ENCODE results near the gene ARPP21.

The ARPP21 gene

GRCh38 chr3:35688826-35689225, 49.5 kb downstream of the ARPP21 start:
- Histone ChIP-seq H3K27me3 (ENCODE audit: low read depth, low read length) (no peaks in the 10 kb centered on the region), H3K36me3 (replicated peaks; ENCODE audit: low read depth, low read length) (no peaks in the 10 kb centered on the region), H3K9me3 (ENCODE audit: insufficient read depth, low read length) (no peaks in the 10 kb centered on the region), H4K20me1 (ENCODE audit: insufficient read depth, low read length) (no peaks in the 10 kb centered on the region), H3K4me2 (ENCODE audit: low read length) (no peak overlapping the region), H2AFZ (ENCODE audit: low read depth, low read length) (no peak overlapping the region), H3K9ac (ENCODE audit: low read length) (no peak overlapping the region), H3K4me1 (ENCODE audit: low read length) (no peaks in the 10 kb centered on the region; the same call in 1 of the 2 replicates), H3K4me3 (ENCODE audit: low read length) (no peak overlapping the region), H3K27ac (ENCODE audit: low read length) (no peak overlapping the region), H3K79me2 (ENCODE audit: low read length) (no peaks in the 10 kb centered on the region)
- TF ChIP-seq EZH2phosphoT487 (IDR thresholded peaks at IDR 0.05; ENCODE audit: low read depth) (no peak), CTCF (IDR thresholded peaks at IDR 0.05; ENCODE audit: low read depth, low read length) (no peak)

DNA sequence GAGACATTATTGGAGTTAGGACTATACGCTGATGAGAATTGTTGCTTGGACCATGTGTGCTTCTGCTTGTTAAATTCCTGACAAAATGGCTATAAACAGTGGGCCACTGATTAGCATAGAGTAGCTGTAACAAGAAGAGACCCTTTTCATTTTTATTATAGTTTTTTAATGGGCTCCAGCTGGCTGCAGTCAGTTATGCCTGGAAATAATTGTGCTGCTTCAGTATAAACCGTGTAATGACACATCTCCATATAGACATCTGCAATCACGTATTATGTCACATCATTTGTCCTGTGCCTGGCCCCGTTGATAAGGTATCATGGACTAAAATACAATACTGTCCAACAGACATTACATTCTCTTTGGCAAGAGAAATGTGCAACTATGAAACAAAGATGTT, 50.9 kb downstream of the ARPP21 start:
- Histone ChIP-seq H3K4me3 (ENCODE audit: low read length) (no peak overlapping the region), H3K36me3 (replicated peaks; ENCODE audit: low read depth, low read length) (no peaks in the 10 kb centered on the region), H3K27me3 (ENCODE audit: low read depth, low read length) (no peaks in the 10 kb centered on the region), H3K4me1 (ENCODE audit: low read length) (no peaks in the 10 kb centered on the region), H3K27ac (ENCODE audit: low read length) (no peak overlapping the region), H3K4me2 (ENCODE audit: low read length) (no peak overlapping the region), H3K9me3 (ENCODE audit: insufficient read depth, low read length) (no peaks in the 10 kb centered on the region), H3K79me2 (ENCODE audit: low read length) (no peaks in the 10 kb centered on the region), H2AFZ (ENCODE audit: low read depth, low read length) (no peak overlapping the region), H4K20me1 (ENCODE audit: insufficient read depth, low read length) (no peaks in the 10 kb centered on the region), H3K9ac (ENCODE audit: low read length) (no peak overlapping the region)
- no peak for TF ChIP-seq CTCF (IDR thresholded peaks at IDR 0.05; ENCODE audit: low read depth, low read length)
- no peak for TF ChIP-seq EZH2phosphoT487 (IDR thresholded peaks at IDR 0.05; ENCODE audit: low read depth)

GRCh38 chr3:35705904-35706303, 66.6 kb downstream of the ARPP21 start:
- Histone ChIP-seq H3K9me3 (ENCODE audit: insufficient read depth, low read length) (no peaks in the 10 kb centered on the region), H3K36me3 (replicated peaks; ENCODE audit: low read depth, low read length) (no peaks in the 10 kb centered on the region), H3K79me2 (ENCODE audit: low read length) (no peaks in the 10 kb centered on the region), H3K27ac (ENCODE audit: low read length) (no peak overlapping the region), H4K20me1 (ENCODE audit: insufficient read depth, low read length) (no peaks in the 10 kb centered on the region), H3K4me1 (ENCODE audit: low read length) (peaks cover 8% of the 10 kb centered on the region), H3K4me2 (ENCODE audit: low read length) (no peak overlapping the region), H3K27me3 (ENCODE audit: low read depth, low read length) (no peaks in the 10 kb centered on the region), H2AFZ (ENCODE audit: low read depth, low read length) (peak overlapping the region; percentile 70; the same call in 1 of the 2 replicates), H3K9ac (ENCODE audit: low read length) (no peak overlapping the region), H3K4me3 (ENCODE audit: low read length) (no peak overlapping the region)
- TF ChIP-seq CTCF (IDR thresholded peaks at IDR 0.05; ENCODE audit: low read depth, low read length) (no peak), EZH2phosphoT487 (IDR thresholded peaks at IDR 0.05; ENCODE audit: low read depth) (no peak)

DNA sequence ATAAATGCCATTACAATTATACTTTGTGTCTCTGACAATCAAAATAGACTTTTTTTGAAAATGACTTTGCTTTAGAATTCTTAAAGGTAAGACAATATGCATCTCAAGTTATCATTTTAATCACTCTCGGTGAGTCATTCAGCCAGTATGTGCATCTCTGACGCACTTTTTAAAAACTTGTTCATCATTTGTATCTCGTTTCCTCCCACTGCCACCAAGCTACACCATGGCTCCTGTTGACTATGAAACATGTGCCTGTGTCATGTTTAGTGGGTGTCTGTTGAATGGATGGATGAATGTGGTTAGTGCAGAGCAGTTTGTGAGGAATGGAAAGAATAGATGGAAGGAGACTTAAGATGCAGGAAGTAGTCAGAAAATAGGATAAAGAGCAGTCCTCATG, 68.6 kb downstream of the ARPP21 start:
- no peaks in the 10 kb centered on the region for H4K20me1 ChIP-seq (ENCODE audit: insufficient read depth, low read length)
- no peaks in the 10 kb centered on the region for H3K79me2 ChIP-seq (ENCODE audit: low read length)
- no peak overlapping the region for H3K4me3 ChIP-seq (ENCODE audit: low read length)
- no peaks in the 10 kb centered on the region for H3K27me3 ChIP-seq (ENCODE audit: low read depth, low read length)
- no peak overlapping the region for H3K4me2 ChIP-seq (ENCODE audit: low read length)
- no peaks in the 10 kb centered on the region for H3K9me3 ChIP-seq (ENCODE audit: insufficient read depth, low read length)
- no peak overlapping the region for H3K9ac ChIP-seq (ENCODE audit: low read length)
- H3K4me1 ChIP-seq (ENCODE audit: low read length): peaks cover 8% of the 10 kb centered on the region
- H3K27ac ChIP-seq (ENCODE audit: low read length): no peak overlapping the region
- H3K36me3 ChIP-seq (replicated peaks; ENCODE audit: low read depth, low read length): no peaks in the 10 kb centered on the region
- H2AFZ ChIP-seq (ENCODE audit: low read depth, low read length): no peak overlapping the region
- TF ChIP-seq EZH2phosphoT487 (IDR thresholded peaks at IDR 0.05; ENCODE audit: low read depth) (no peak), CTCF (IDR thresholded peaks at IDR 0.05; ENCODE audit: low read depth, low read length) (no peak)
